GM19395 (cell line): ENCODE measurements around the gene MARCO.
"Not testable (repeated sequence)": the region's sequence is repeated elsewhere in the genome, so short reads cannot be mapped to it uniquely, and the experiment has no call there.

Experiments
- ATAC-seq: cut with Tn5 transposase; IDR thresholded peaks from one replicate; pipeline ENCODE4 v1.9.1; 2021; ENCODE audit warnings: mild to moderate bottlenecking, moderate library complexity; ENCODE audit not compliant: unreplicated experiment

MARCO gene

GRCh38 chr2:119003856-119004255, 61.9 kb downstream of the MARCO start:
- ATAC-seq = not testable (repeated sequence)

DNA sequence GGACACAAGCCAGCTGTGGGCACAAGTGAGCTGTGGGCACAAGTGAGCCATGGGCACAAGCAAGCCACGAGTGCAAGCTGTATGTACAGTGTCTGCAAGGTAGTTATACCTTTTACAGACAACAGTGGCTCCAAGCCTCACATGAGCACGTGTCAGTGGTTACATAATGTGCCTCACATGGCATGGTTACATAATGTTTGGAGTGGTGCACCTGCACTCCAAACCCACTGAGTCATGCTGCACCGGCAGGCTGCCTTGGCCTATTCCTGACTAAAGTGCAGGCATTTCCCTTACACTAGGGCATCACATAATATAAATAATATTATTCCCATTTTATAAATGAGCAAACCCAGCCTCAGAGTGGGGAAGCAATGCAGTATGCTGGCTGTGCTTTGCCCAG, 62.6 kb downstream of the MARCO start:
- no peak for ATAC-seq

DNA sequence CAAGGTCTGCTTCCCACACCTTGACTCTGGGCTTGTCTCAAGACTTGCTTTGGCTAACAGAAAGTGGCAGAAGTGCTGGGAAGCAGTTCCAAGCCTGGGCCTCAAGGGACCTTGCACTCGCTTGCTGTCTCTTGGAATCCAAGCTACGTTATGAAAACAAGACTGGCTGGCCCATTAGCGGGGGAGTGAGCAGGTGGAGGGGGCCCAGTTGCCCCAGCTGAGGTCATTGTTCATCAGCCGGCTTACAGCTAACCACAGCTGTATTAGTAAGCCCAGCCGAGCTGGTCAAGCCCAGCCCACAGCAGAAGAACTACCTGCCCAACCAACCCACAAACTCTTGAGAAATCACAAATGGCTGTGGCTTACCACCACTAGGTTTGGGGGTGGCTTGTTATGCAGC, 63.1 kb downstream of the MARCO start:
- no peak for ATAC-seq

DNA sequence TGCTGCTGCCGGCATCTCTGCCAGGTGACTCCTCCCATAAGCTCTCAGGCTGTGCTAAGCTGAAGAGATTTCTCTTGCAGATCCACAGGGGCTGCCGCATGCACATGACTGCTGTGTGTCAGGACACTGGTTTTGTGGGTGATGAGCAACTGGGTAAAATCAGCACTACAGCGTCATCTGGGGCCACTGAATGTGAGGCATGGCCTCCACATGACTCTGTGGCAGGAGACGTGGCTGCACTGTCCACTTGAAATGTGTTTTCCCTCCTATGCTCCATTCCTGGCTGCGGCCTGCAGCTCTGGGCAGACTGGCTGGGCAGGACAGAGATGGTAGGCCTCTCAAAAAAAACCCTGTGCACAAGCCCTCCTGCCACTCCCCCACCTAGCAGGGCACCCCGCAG, 63.6 kb downstream of the MARCO start:
- no peak for ATAC-seq

DNA sequence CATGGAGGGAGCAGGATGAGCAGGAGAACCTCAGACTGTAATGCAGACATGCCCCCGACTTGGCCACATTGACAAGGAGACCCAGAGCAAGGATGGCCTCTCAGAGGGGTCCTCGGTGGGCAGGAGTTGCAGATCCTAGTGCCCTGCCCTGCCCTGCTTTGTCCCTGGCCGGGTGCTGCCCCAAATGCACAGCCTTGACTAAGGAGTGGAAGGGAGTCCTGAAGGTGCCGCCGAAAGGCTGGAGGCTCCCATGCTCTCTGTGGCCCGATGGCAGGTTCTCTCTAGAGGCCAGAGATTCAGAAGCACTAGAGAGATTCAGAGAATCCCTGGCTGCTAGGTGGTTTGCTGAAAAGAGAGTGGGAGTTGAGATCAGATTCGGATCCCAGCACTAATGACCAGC, 64.4 kb downstream of the MARCO start:
- ATAC-seq = no peak

DNA sequence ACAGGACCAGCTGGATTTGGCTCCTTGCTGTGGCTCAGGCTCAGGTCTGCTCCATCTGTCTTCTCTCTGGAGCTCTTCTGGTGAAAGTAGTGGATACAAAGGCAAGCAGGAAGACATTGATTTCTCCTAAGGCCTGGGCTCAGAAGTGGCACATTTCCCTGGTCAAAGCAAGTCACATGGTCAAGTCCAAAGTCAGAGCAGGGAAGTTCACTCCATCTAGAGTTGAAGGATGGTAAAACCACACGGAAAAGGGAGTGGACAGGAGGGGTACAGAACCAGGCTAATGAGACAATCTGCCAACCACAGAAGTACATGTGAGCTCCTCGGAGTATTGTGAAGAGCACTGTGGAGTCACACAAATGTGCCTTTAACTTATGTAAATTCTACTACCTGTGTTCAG, 66.1 kb downstream of the MARCO start:
- no peak for ATAC-seq

- ATAC-seq = no peak
These were observed 67.1 kb downstream of the MARCO start for GRCh38 chr2:119009110-119009509.

DNA sequence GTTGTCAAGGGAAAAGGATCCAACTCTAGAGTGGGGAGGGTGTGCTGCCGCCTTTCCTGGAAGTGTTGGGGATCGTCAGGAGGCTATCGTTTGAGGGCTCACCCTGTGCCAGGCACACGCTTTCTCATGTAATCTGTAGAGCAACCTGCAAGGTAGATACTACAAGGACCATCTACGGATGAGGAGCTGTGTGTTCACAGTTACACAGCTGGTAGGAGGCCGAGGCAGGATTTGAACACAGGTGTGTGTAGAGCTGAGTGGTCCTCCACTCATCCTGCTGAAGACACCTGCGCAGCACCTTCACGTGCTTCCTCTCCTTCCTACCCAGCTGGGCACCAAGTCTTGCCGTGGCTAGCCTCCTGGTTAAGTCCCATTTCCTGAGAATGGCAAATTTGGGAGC, 68.3 kb downstream of the MARCO start:
- ATAC-seq = no peak

GRCh38 chr2:119011162-119011909, 69.3 kb downstream of the MARCO start:
- ATAC-seq = no peak

- no peak for ATAC-seq
These were observed 69.9 kb downstream of the MARCO start for GRCh38 chr2:119011910-119012209.

DNA sequence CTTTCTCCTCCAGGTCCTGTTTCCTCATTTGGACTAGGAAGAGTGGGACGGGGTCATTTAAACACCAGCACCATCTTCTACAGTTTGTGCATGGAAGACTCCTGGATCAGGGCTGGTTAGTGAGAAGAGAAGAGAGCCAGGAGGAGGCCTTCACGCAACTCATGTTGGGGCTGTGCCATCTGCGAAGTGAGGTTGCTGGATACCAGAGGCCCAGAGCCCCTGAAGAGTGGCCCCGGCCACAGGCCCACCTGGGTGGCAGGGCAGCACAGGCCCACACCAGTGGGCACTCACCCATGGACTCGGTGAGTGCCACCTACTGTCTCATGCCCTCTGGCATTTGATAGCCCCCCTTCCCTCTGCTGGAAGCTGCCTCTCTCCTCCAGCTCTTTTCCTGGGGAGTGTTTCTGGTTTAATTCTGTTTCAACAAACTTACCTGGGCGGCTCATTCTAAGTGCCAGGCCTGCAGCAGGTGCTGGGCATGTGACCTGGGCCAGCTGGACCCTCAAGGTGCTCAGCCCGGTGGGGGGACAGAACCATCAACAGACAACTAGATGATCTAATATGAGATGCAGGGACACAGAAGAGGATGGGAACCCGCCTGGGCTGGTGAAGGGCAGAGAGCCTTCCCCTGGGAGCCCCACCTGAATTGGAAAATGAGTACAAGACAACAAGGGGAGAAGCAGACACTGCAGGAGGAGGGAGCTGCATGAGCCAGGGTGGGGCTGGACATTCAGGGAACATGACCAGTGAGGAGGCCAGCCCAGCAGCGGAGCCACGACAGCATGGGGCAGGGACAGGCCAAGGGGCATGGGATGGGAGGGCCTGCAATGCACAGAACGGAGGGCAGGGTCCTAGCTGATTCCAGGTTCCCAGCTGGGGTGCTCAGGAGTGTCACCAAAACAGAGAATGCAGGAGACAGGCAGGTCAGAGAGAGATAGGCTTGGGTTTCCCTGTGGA, 70.6 kb downstream of the MARCO start:
- no peak for ATAC-seq

GRCh38 chr2:119013671-119014070, 71.7 kb downstream of the MARCO start:
- ATAC-seq = no peak

GRCh38 chr2:119015845-119016244, 73.9 kb downstream of the MARCO start:
- no peak for ATAC-seq

DNA sequence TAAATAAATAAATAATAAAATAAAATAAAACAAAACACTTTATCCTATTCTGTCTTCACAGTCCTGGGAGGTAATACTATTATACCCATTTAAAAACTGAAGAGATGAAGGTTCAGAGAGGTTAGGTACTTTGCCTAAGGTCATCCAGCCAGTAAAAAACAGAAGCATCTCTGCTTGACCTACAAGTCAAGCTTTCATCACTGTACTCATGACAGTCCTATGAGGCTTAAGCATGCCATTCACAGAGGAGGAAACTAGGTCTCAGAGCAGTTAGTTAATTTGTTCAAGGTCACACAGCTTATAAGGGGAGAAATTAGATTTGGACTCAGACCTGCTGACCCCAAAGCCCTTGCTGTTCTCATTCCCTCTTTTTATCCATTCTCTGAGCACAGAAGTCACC, 77.5 kb downstream of the MARCO start:
- ATAC-seq = no peak

DNA sequence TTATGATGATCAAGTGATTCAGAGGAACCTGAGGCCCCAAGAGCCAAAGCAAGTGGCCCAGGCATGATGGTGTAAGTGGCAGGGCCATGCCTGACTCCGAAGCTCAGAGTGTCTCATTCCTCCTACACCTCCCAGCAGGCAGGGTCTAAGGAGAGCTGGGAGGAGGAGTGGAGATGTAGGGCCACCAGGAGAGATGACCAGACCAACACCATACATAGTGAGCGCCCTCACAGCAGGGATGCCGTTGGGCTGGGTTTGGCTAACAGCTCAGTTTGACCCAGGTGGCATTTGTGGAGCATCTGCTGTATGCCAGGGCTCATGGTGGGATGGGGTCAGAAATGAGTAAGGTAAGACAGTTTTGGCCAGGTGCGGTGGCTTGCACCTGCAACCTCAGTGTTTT, 80.7 kb downstream of the MARCO start:
- ATAC-seq = no peak

DNA sequence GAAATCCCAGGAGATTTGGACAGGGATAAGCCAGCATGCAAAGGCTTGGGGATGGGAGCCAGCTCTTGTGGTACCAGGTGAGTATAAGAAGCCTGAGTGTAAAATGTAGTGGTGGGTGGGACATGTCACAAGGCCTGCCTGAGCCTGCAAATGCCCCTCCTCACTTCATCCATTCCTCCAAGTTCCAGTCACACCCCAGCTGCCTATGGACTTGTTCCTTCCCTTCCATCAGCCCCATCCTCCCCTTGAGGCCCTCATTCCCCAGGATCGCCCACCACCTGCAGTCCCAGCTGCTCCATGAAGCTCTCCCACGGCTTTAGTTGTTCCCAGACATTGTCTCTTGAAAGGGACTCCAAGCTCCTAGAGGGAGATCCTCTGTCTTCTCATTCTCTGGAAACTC, 81.5 kb downstream of the MARCO start:
- no peak for ATAC-seq

DNA sequence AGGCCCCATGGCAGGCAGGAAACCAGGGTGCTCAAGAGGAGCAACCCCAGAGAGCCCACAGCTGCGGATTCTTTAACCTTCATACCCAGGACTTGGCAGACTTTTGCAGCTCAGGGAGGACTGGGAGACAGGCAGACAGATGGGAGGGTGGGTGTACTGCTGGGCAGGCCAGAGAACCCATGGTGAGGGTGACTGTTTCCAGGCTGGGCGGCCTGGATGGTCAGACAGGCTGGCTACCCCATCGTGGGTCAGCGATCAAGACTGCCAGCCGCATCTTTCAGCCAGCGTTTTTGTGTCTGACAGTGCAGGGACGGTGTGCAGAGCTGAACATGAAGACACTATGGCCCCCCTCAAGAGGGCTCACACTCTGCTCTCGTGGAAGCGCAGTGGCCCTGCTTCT, 82.2 kb downstream of the MARCO start:
- ATAC-seq = no peak

- no peak for ATAC-seq
These were observed 82.6 kb downstream of the MARCO start for GRCh38 chr2:119024568-119024967.

DNA sequence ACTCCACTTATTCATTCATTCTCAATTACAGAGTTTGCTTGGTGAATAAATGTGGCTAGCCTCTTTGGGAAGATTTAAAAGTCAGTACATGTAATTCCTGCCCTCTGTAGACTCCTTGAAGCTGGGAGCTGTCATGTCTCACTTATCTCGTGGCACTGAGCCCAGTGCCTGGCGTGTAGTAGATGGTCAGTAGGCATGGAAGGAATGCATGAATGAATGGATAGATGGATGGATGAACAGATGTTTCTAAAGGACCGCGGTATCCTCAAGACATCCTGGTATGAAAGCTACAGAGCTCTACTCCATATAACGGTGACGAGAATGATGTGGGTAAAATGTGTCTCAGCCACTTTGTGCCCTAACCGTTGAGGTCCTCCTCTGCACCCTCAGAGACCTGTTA, 83.0 kb downstream of the MARCO start:
- no peak for ATAC-seq

DNA sequence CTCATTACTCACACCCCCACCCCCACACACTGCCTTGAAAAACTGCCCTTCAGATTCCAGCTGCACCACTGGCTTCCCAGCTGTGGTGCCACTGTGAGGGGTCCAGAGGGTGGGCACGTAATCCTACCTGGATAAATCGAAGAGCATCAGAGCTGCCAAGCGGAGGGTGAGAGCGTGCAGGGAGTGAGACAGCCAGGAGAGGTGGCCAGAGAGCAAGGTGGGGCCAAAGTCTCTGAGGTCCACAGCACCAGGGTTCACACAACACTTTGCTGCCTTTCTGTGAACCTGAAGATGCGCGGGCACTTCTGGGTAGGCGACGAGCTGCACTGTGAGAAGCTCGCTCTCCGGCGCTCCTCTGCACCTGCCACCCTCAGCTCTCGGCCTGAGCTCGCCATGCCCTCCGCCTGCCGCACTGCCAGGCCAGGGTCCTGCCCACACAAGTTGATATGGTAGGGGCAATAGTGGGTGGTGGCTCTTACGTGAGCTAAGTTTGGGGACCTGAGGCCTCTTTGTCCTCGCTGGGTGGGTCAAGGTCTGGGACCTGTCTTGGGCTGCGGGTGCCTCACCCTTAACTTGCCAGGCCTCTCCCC, 83.9 kb downstream of the MARCO start:
- ATAC-seq = no peak

DNA sequence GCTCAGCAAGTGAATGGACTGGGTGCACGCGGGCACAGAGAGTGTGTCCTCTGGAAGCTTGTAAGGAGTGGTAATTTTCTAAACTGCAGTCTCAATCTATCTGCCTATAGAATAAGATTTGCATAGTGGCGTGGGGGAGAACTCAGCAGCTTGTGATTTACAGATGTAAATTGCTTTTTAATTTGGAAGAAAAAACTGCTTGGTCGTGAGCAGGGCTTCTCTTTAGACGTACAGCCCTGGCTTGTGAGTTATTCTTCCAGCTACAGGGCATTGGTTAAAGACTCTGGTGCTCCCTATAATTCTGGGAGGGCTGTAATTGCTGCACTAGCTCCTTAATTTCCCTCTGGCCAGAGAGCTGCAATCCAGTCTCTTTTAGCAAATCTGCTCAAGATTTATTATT, 84.9 kb downstream of the MARCO start:
- ATAC-seq = no peak
